GM12892 (cell line): ENCODE data around the gene MSMO1.

Experiments used
- POLR2A ChIP-seq: IDR thresholded peaks from 2 replicates; pipeline ENCODE4 v1.6.1; 2011; ENCODE audit warnings: low read depth, low read length, control low read depth
- TAF1 ChIP-seq: IDR thresholded peaks from 2 replicates; pipeline ENCODE4 v1.6.1; 2011; ENCODE audit warnings: low read depth, mild to moderate bottlenecking, control low read depth, low read length, borderline replicate concordance

GRCh38 chr4:165382640-165383039, 55.2 kb downstream of the MSMO1 start:
- TF ChIP-seq POLR2A (no peak), TAF1 (no peak)
